Heart right ventricle (tissue), 16 donors: ENCODE data around the gene PYDC1. TPM values are rescaled to one million over a fixed set of nuclear protein-coding genes. Genes with fewer than 3 reads are reported as not detected.
A peak's percentile ranks its signal among the peaks of the same experiment; 100 is the strongest.
"Not testable (repeated sequence)": the region's sequence is repeated elsewhere in the genome, so short reads cannot be mapped to it uniquely, and the experiment has no call there.

Experiments
- ATAC-seq, 8 donors: fragments of 200-7000 bp; cut with Tn5 transposase; one replicate each; pipeline ENCODE4 v1.9.1; 2020; ENCODE audit warnings: mild to moderate bottlenecking in 8 of 8, moderate library complexity in 8 of 8, moderate number of reproducible peaks in 1 of 8
- DNase-seq, 2 donors: peaks; one replicate each; pipeline ENCODE4 v3.0.0-alpha.2; 2020
- H3K27ac ChIP-seq, 10 donors: fragments of 200-600 bp; sonication (generic) in 2 of 10; one replicate each; pipeline versions ENCODE4 v1.5.0 to v1.8.0; 2020 to 2022; ENCODE audit warnings: mild to moderate bottlenecking in 3 of 10
- H3K27me3 ChIP-seq, 7 donors: fragments of 200-600 bp; one replicate each; pipeline ENCODE4 v1.8.0; 2021 to 2022; ENCODE audit warnings: mild to moderate bottlenecking in 2 of 7
- H3K36me3 ChIP-seq, 9 donors: fragments of 200-600 bp; sonication (generic) in 1 of 9; one replicate each; pipeline versions ENCODE4 v1.5.0 to v1.8.0; 2020 to 2022; ENCODE audit warnings: mild to moderate bottlenecking in 2 of 9
- H3K4me1 ChIP-seq, 9 donors: fragments of 200-600 bp; sonication (generic) in 1 of 9; one replicate each; pipeline versions ENCODE4 v1.5.0 to v1.8.0; 2020 to 2022; ENCODE audit warnings: mild to moderate bottlenecking in 4 of 9
- H3K4me3 ChIP-seq, 10 donors: fragments of 200-600 bp; sonication (generic) in 2 of 10; one replicate each; pipeline versions ENCODE4 v1.5.0 to v1.8.0; 2020 to 2022; ENCODE audit warnings: mild to moderate bottlenecking in 7 of 10, moderate library complexity in 2 of 10
- H3K9me3 ChIP-seq, 11 donors: fragments of 200-600 bp in 10 of 11; sonication (generic) in 2 of 11; one replicate each; pipeline versions ENCODE4 v1.5.0 to v1.8.0; 2013 to 2022; ENCODE audit warnings: mild to moderate bottlenecking in 2 of 11, control low read depth in 1 of 11, moderate library complexity in 1 of 11
- CTCF ChIP-seq, 9 donors: fragments of 200-600 bp; sonication (generic) in 2 of 9; IDR thresholded peaks; one replicate each; pipeline versions ENCODE4 v1.5.0 to v1.8.0; 2021 to 2022; ENCODE audit warnings: antibody characterized with exemption in 9 of 9, mild to moderate bottlenecking in 5 of 9, moderate library complexity in 1 of 9
- WGBS, 2 donors: extraction: QIAGEN DNeasy Blood & Tissue Kit; methylation state at CpG; one replicate each; pipeline ENCODE4 v1.1.7; 2013; ENCODE audit warnings: inconsistent platforms in 1 of 2; 5-methylcytosine and 5-hydroxymethylcytosine counted together
- intact Hi-C, 10 donors: fragments of 100-400 bp; cut with DNase I; formaldehyde crosslinking; loops; one replicate each; pipeline versions ENCODE4 v1.11.1 to v1.14.2; 2022
- polyA plus RNA-seq, 2 donors: library from polyadenylated mRNA; stranded (reverse); fragments of 200-250 nt; gene quantifications; one replicate each; pipeline ENCODE4 v1.2.3, GENCODE V29; 2013
- total RNA-seq, 10 donors: library from RNA; stranded (reverse); fragmentation: NEBNext Ultra II Directional in 3 of 10; extraction: Animal tissue kit (Norgen Biotek cat#: 25700) in 3 of 10; gene quantifications; one replicate each; pipeline versions ENCODE4 v1.2.1 to v1.2.4, GENCODE V29; 2021 to 2023
- donor health status: Arrhythmogenic right ventricular cardiomyopathy.
- donor health status: ischemic (EF 13 %, LVEDD 7.1; RV severe dilation, severe dysfunction).
- donor health status: healthy with polysubstance abuse.
- donor health status: DM: no; HTN: yes; CAD: no.
- donor health status: DM: no; HTN: no; CAD: no.
- donor health status: ischemic (EF 25% LVEDD 6.9; RV normal size, moderate dysfunction).
- donor health status: ischemic (EF 25% LVEDD 5.7; RV mildly dilated, moderate dysfunction).
- donor health status: healthy.
- donor health status: DM: yes; HTN: yes; CAD: no.
- donor health status: Ischemic cardiomyopathy.
- donor health status: ischemic (EF 35%, LVEDD 5.7; RV mildly dilated, moderate dysfunction).
- donor health status: nonischemic (EF 11% LVEDD 7.7; RV severe dilation, severe dysfunction).
- donor health status: DM: yes; HTN: yes; CAD: no.
- donor health status: PGD.
- donor health status: ischemic (EF 29% LVEDD 5.4; RV normal size, mild dysfunction).
- donor health status: nonischemic (EF 23%, LVEDD 6.1; RV moderate dilation, normal function).

The PYDC1 gene
- total and polyA plus RNA-seq, 12 donors = not detected

GRCh38 chr16:31200821-31201568 is 15.9 kb downstream of the PYDC1 start:
- WGBS, 2 donors = 63 to 70% methylated on average over 8 of the region's 8 CpGs
- DNase-seq (no peak), ATAC-seq (peak in 3 of 8 donors; percentile 1 to 6 (median 5))
- Histone ChIP-seq H3K4me3 (peak overlapping the region in 7 of 10 donors; percentile 61 to 84 (median 77)), H3K27me3 (no peaks in the 10 kb centered on the region), H3K4me1 (peaks cover 0 to 50% (median 17%) of the 10 kb centered on the region in 9 donors), H3K27ac (peak overlapping the region in 3 of 10 donors; percentile 72 to 91 (median 75)), H3K9me3 (no peaks in the 10 kb centered on the region), H3K36me3 (peaks cover 0 to 44% (median 2%) of the 10 kb centered on the region in 9 donors)
- peak in 2 of 9 donors; percentile 17 to 20 for TF ChIP-seq CTCF (IDR thresholded peaks at IDR 0.05)
- intact Hi-C loops = loop anchor here in 2 of 10 donors (2.0 to 10.0 kb wide), 2 partner anchors 14 to 244 kb away; partner anchors contain the start of gene ZNF843 (in 1 of the 2)

- peaks cover 0 to 53% (median 2%) of the 10 kb centered on the region in 9 donors for H3K36me3 ChIP-seq
- H3K9me3 ChIP-seq, DNase-seq, H3K4me3 ChIP-seq, H3K27me3 ChIP-seq, ATAC-seq: not testable (repeated sequence)
- WGBS, 2 donors = 91 to 92% methylated on average over 8 of the region's 8 CpGs
- peak overlapping the region in 1 of 10 donors; percentile 91 for H3K27ac ChIP-seq
- peaks cover 0 to 50% (median 17%) of the 10 kb centered on the region in 9 donors for H3K4me1 ChIP-seq
- intact Hi-C loops = loop anchor here in 2 of 10 donors (2.0 to 10.0 kb wide), 2 partner anchors 13 to 245 kb away; partner anchors contain the start of gene ZNF843 (in 1 of the 2)
Measured at GRCh38 chr16:31200111-31200510, 16.8 kb downstream of the PYDC1 start.

- peaks cover 0 to 59% (median 7%) of the 10 kb centered on the region in 9 donors for H3K36me3 ChIP-seq
- WGBS, 2 donors = 91 to 94% methylated on average over 5 of the region's 5 CpGs
- intact Hi-C loops = loop anchor here in 2 of 10 donors (2.0 to 10.0 kb wide), 2 partner anchors 13 to 245 kb away; partner anchors contain the start of gene ZNF843 (in 1 of the 2)
- H3K27me3 ChIP-seq = no peaks in the 10 kb centered on the region
- no peaks in the 10 kb centered on the region for H3K9me3 ChIP-seq
- H3K4me1 ChIP-seq = peaks cover 0 to 50% (median 17%) of the 10 kb centered on the region in 9 donors
- TF ChIP-seq CTCF (IDR thresholded peaks at IDR 0.05) = no peak
- H3K27ac ChIP-seq = no peak overlapping the region
- no peak for ATAC-seq
- DNase-seq = no peak
- H3K4me3 ChIP-seq = no peak overlapping the region
Measured at GRCh38 chr16:31199430-31200041, 17.4 kb downstream of the PYDC1 start.

GRCh38 chr16:31198207-31198882 is 18.6 kb downstream of the PYDC1 start:
- 65 to 68% methylated on average over 7 of the region's 7 CpGs for WGBS, 2 donors
- H3K36me3 ChIP-seq = peaks cover 0 to 71% (median 19%) of the 10 kb centered on the region in 9 donors
- H3K27ac ChIP-seq = peak overlapping the region in 1 of 10 donors; percentile 3
- ATAC-seq (no peak), DNase-seq (no peak)
- intact Hi-C loops = no loop called here
- no peaks in the 10 kb centered on the region for H3K9me3 ChIP-seq
- H3K4me1 ChIP-seq = peaks cover 0 to 39% (median 15%) of the 10 kb centered on the region in 9 donors
- no peaks in the 10 kb centered on the region for H3K27me3 ChIP-seq
- no peak for TF ChIP-seq CTCF (IDR thresholded peaks at IDR 0.05)
- no peak overlapping the region for H3K4me3 ChIP-seq
